H9 (cell line): Measurements from ENCODE around the gene TUBB4B. TPM values are rescaled to one million over a fixed set of nuclear protein-coding genes. Genes with fewer than 3 reads are reported as not detected.

Experiments used
- DNase-seq: peaks from one replicate; pipeline ENCODE4 v3.0.0-alpha.2; 2017
- H2AFZ ChIP-seq: one replicate; pipeline ENCODE4 v1.6.1; 2013; ENCODE audit warnings: mild to moderate bottlenecking, low read length, control low read depth, moderate library complexity
- H2AK5ac ChIP-seq: 2 replicates; pipeline ENCODE4 v1.6.1; 2013; ENCODE audit warnings: low read length, control low read depth, mixed read lengths; ENCODE audit not compliant: insufficient read length
- H2BK120ac ChIP-seq: one replicate; pipeline ENCODE4 v1.6.1; 2013; ENCODE audit warnings: low read depth, mild to moderate bottlenecking, low read length, control low read depth, inconsistent platforms; ENCODE audit not compliant: poor library complexity, severe bottlenecking
- H2BK12ac ChIP-seq: 2 replicates; pipeline ENCODE4 v1.6.1; 2013; ENCODE audit warnings: low read length, control low read depth, mixed read lengths, low read depth; ENCODE audit not compliant: insufficient read length
- H2BK15ac ChIP-seq: 2 replicates; pipeline ENCODE4 v1.6.1; 2013; ENCODE audit warnings: low read depth, low read length, control low read depth
- H2BK20ac ChIP-seq: one replicate; pipeline ENCODE4 v1.6.1; 2013; ENCODE audit warnings: low read depth, mild to moderate bottlenecking, low read length, control low read depth, inconsistent platforms; ENCODE audit not compliant: poor library complexity, severe bottlenecking
- H2BK5ac ChIP-seq: 2 replicates; pipeline ENCODE4 v1.6.1; 2013; ENCODE audit warnings: low read length, control low read depth, mixed read lengths; ENCODE audit not compliant: insufficient read length
- H3K14ac ChIP-seq: 2 replicates; pipeline ENCODE4 v1.6.1; 2013; ENCODE audit warnings: low read length, control low read depth; ENCODE audit not compliant: insufficient read depth
- H3K18ac ChIP-seq: 2 replicates; pipeline ENCODE4 v1.6.1; 2013; ENCODE audit warnings: low read depth, mild to moderate bottlenecking, mixed read lengths, low read length, control low read depth; ENCODE audit not compliant: insufficient read length
- H3K23ac ChIP-seq: 2 replicates; pipeline ENCODE4 v1.6.1; 2013; ENCODE audit warnings: low read length, control low read depth, mixed read lengths, low read depth; ENCODE audit not compliant: insufficient read length
- H3K23me2 ChIP-seq: 2 replicates; pipeline ENCODE4 v1.6.1; 2013; ENCODE audit warnings: low read depth, mild to moderate bottlenecking, mixed read lengths, low read length, control low read depth; ENCODE audit not compliant: insufficient read length, poor library complexity, severe bottlenecking
- H3K27ac ChIP-seq: 2 replicates; pipeline ENCODE4 v1.5.1; 2013; ENCODE audit warnings: low read length, control low read depth, mixed read lengths, low read depth; ENCODE audit not compliant: insufficient read length
- H3K27me3 ChIP-seq: 2 replicates; pipeline ENCODE4 v1.6.1; 2013; ENCODE audit warnings: low read length, control low read depth, inconsistent platforms; ENCODE audit not compliant: insufficient read depth
- H3K4ac ChIP-seq: 2 replicates; pipeline ENCODE4 v1.6.1; 2013; ENCODE audit warnings: low read depth, mild to moderate bottlenecking, control low read depth, inconsistent platforms, low read length, moderate library complexity
- H3K4me1 ChIP-seq: 2 replicates; pipeline ENCODE4 v1.6.1; 2013; ENCODE audit warnings: low read length, control low read depth, inconsistent platforms; ENCODE audit not compliant: insufficient read depth
- H3K4me2 ChIP-seq: 2 replicates; pipeline ENCODE4 v1.6.1; 2013; ENCODE audit warnings: low read length, control low read depth, mixed read lengths; ENCODE audit not compliant: insufficient read length, insufficient read depth
- H3K56ac ChIP-seq: 2 replicates; pipeline ENCODE4 v1.6.1; 2013; ENCODE audit warnings: low read depth, mild to moderate bottlenecking, mixed read lengths, low read length, control low read depth; ENCODE audit not compliant: insufficient read length
- H3K79me1 ChIP-seq: 2 replicates; pipeline ENCODE4 v1.6.1; 2013; ENCODE audit warnings: low read depth, mild to moderate bottlenecking, moderate library complexity, low read length, control low read depth, inconsistent platforms; ENCODE audit not compliant: insufficient read depth, poor library complexity, severe bottlenecking
- H3K79me2 ChIP-seq: 2 replicates; pipeline ENCODE4 v1.6.1; 2013; ENCODE audit warnings: low read length, control low read depth, inconsistent platforms; ENCODE audit not compliant: insufficient read depth
- H3K9ac ChIP-seq: 2 replicates; pipeline ENCODE4 v1.6.1; 2013; ENCODE audit warnings: low read length, control low read depth, mixed read lengths; ENCODE audit not compliant: insufficient read length; ENCODE audit errors: extremely low read depth
- H3K9me3 ChIP-seq: one replicate; pipeline ENCODE4 v1.6.1; 2013; ENCODE audit warnings: low read depth, low read length, inconsistent platforms; ENCODE audit not compliant: control insufficient read depth
- H3T11ph ChIP-seq: one replicate; pipeline ENCODE4 v1.6.1; 2013; ENCODE audit warnings: mild to moderate bottlenecking, low read length, control low read depth, inconsistent platforms
- H4K20me1 ChIP-seq: one replicate; pipeline ENCODE4 v1.6.1; 2013; ENCODE audit not compliant: control insufficient read depth, insufficient read length, insufficient read depth
- H4K5ac ChIP-seq: 2 replicates; pipeline ENCODE4 v1.6.1; 2013; ENCODE audit warnings: low read depth, mild to moderate bottlenecking, mixed read lengths, low read length, control low read depth; ENCODE audit not compliant: insufficient read length
- H4K8ac ChIP-seq: replicated peaks from 2 replicates; pipeline ENCODE4 v1.6.1; 2013; ENCODE audit warnings: low read length, control low read depth, mixed read lengths, low read depth; ENCODE audit not compliant: insufficient read length
- H4K91ac ChIP-seq: 2 replicates; pipeline ENCODE4 v1.6.1; 2013; ENCODE audit warnings: low read depth, mild to moderate bottlenecking, moderate library complexity, mixed read lengths, low read length, control low read depth; ENCODE audit not compliant: insufficient read length
- H3K27ac Mint-ChIP-seq, 3 experiments: 2 replicates in 2 of 3; 3 replicates in 1 of 3; pipeline ENCODE4 v1.8.0; 2020 to 2021; ENCODE audit warnings: mixed read lengths in 3 of 3, mild to moderate bottlenecking in 1 of 3, moderate library complexity in 1 of 3
- H3K27me3 Mint-ChIP-seq: 2 replicates; pipeline ENCODE4 v1.8.0; 2021; ENCODE audit warnings: low read depth, mild to moderate bottlenecking, moderate library complexity, mixed read lengths
- H3K36me3 Mint-ChIP-seq, 3 experiments: 2 replicates in 2 of 3; 3 replicates in 1 of 3; pipeline ENCODE4 v1.8.0; 2020 to 2021; ENCODE audit warnings: low read depth in 3 of 3, mixed read lengths in 3 of 3; ENCODE audit not compliant: insufficient read depth in 1 of 3
- H3K4me1 Mint-ChIP-seq, 2 experiments: 2 replicates each; pipeline ENCODE4 v1.8.0; 2020; ENCODE audit warnings: mixed read lengths in 2 of 2
- H3K4me3 Mint-ChIP-seq, 2 experiments: 2 replicates in 1 of 2; 3 replicates in 1 of 2; pipeline ENCODE4 v1.8.0; 2020 to 2021; ENCODE audit warnings: mild to moderate bottlenecking in 2 of 2, mixed read lengths in 2 of 2, moderate library complexity in 1 of 2
- H3K9me3 Mint-ChIP-seq, 2 experiments: 2 replicates in 1 of 2; 3 replicates in 1 of 2; pipeline ENCODE4 v1.8.0; 2020; ENCODE audit warnings: mild to moderate bottlenecking in 2 of 2, mixed read lengths in 2 of 2, moderate library complexity in 1 of 2
- CTCF ChIP-seq: fragments of 200-600 bp; sonication (generic); conservative IDR thresholded peaks from 3 replicates; pipeline ENCODE4 v1.8.0; 2021; ENCODE audit warnings: antibody characterized with exemption, mild to moderate bottlenecking
- WGBS: extraction: QIAGEN DNeasy Blood & Tissue Kit; methylation state at CpG from one replicate; pipeline ENCODE4 v1.1.7; 2013; ENCODE audit warnings: missing lambda C conversion rate, low lambda C conversion rate, mixed read lengths; ENCODE audit not compliant: insufficient read length; ENCODE audit errors: extremely low coverage; 5-methylcytosine and 5-hydroxymethylcytosine counted together
- total RNA-seq: library from RNA; stranded (reverse); gene quantifications from 2 replicates; pipeline ENCODE4 v1.2.1, GENCODE V29; 2021

The TUBB4B gene
- total RNA-seq, 1 experiment from 2014 or later = 378 TPM

- Histone ChIP-seq H4K5ac (no peak overlapping the region), H3K9ac (no peak overlapping the region), H3K27me3 (no peaks in the 10 kb centered on the region), H3K23ac (no peak overlapping the region), H2BK15ac (no peak overlapping the region), H3K9me3 (no peaks in the 10 kb centered on the region), H3K14ac (no peak overlapping the region; the same call in 1 of the 2 replicates), H3T11ph (no peak overlapping the region), H2BK120ac (no peak overlapping the region), H3K79me2 (no peaks in the 10 kb centered on the region), H3K4me2 (no peak overlapping the region), H2BK20ac (no peak overlapping the region), H4K20me1 (no peaks in the 10 kb centered on the region), H3K79me1 (no peaks in the 10 kb centered on the region), H2AFZ (no peak overlapping the region), H3K23me2 (no peaks in the 10 kb centered on the region), H4K91ac (no peak overlapping the region), H3K18ac (no peak overlapping the region), H3K4me1 (peaks cover 3% of the 10 kb centered on the region; the same call in 1 of the 2 replicates), H3K56ac (no peak overlapping the region), H2BK12ac (no peak overlapping the region), H3K27ac (no peak overlapping the region), H3K4ac (no peak overlapping the region), H2AK5ac (no peak overlapping the region), H2BK5ac (no peak overlapping the region), H4K8ac (no peak overlapping the region)
- no peak for TF ChIP-seq CTCF
- no peak overlapping the region for H3K4me3 Mint-ChIP-seq
- no peaks in the 10 kb centered on the region for H3K9me3 Mint-ChIP-seq
- peaks cover 11 to 18% of the 10 kb centered on the region in 2 experiments for H3K4me1 Mint-ChIP-seq
- no peak overlapping the region; a peak in 1 of 7 replicates for H3K27ac Mint-ChIP-seq
- no peak for DNase-seq
- WGBS = no CpG with 5 or more reads among the region's 40 CpGs
- peaks cover 0 to 5% (median 0%) of the 10 kb centered on the region in 3 experiments; a peak in 3 of 7 replicates for H3K36me3 Mint-ChIP-seq
- H3K27me3 Mint-ChIP-seq = peaks cover 7% of the 10 kb centered on the region
These were observed 6.9 kb upstream of the TUBB4B start for GRCh38 chr9:137234055-137234697.
